ENCODE results near the gene CNMD. TPM values are rescaled to one million over a fixed set of nuclear protein-coding genes. Genes with fewer than 3 reads are reported as not detected.

Gene CNMD
- total and polyA plus RNA-seq, 2 of the 8 experiments (the other 6 are each of a cell fraction or from before 2014, with no cell fraction given): 87.4 to 113 TPM

DNA sequence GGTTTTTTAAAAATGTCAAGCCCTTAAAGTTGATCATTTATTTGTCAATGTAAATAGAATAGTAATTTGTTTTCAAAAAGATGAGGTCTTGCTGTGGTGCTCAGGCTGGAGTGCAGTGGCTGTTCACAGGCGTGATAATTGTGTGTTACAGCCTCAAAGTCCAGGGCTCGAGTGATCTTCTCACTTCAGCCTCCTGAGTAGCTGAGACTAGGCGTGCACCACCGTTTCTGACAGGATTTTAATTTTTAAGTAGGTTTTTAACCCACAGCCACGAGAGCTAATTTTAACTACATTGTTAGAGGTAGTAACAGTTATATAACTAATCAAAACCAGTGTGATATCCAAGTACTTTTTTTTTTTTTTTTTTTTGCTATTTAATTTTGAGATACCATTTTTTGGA is 43.1 kb downstream of the CNMD start:
- H2AK5ac ChIP-seq (ENCODE audit: low read depth, low read length): no peak overlapping the region
- H3K36me3 ChIP-seq (ENCODE audit: control insufficient read depth in 2 of 4, insufficient read depth in 4 of 4, low read length in 3 of 4): peaks cover 0 to 7% (median 0%) of the 10 kb centered on the region in 4 experiments; a peak in 2 of 8 replicates
- no peak overlapping the region for H2BK120ac ChIP-seq (replicated peaks; ENCODE audit: low read depth, low read length)
- no peaks in the 10 kb centered on the region for H3K9me3 ChIP-seq (ENCODE audit: insufficient read depth in 2 of 2, low read depth in 1 of 2, low read length in 1 of 2)
- H4K20me1 ChIP-seq (replicated peaks in 1 of 2; ENCODE audit: control insufficient read depth in 1 of 2, insufficient read depth in 2 of 2, low read length in 2 of 2): no peaks in the 10 kb centered on the region
- H3K4me2 ChIP-seq (ENCODE audit: insufficient read depth in 1 of 2, low read depth in 2 of 2, low read length in 2 of 2): no peak overlapping the region
- H3K4me1 ChIP-seq (replicated peaks in 1 of 4; ENCODE audit: control insufficient read depth in 3 of 4, insufficient read depth in 4 of 4, low read length in 3 of 4): no peaks in the 10 kb centered on the region
- no peak overlapping the region for H3K23ac ChIP-seq (ENCODE audit: insufficient read length)
- no peak overlapping the region for H4K5ac ChIP-seq (ENCODE audit: insufficient read length, low read depth, low read length)
- no peak overlapping the region for H3K27ac ChIP-seq (ENCODE audit: low read depth, low read length)
- DNase-seq (ENCODE audit: low read depth in 1 of 2, low spot score in 2 of 2): no peak
- no peak overlapping the region for H2BK15ac ChIP-seq (ENCODE audit: low read length)
- CTCF ChIA-PET (ENCODE audit: partially characterized antibody): interaction anchor here (0.7 to 1.3 kb wide), 4 partner anchors 13 to 95 kb away, joined by 3 to 4 read pairs (median 4); no protein-coding TSS in a partner anchor
- H3K9ac ChIP-seq (replicated peaks in 1 of 4; ENCODE audit: extremely low read depth in 1 of 4, low read depth in 3 of 4, low read length in 3 of 4): no peak overlapping the region
- no peak overlapping the region for H3K56ac ChIP-seq (replicated peaks; ENCODE audit: insufficient read length, low read depth, low read length)
- H4K8ac ChIP-seq (ENCODE audit: extremely low read depth, insufficient read depth, low read length): no peak overlapping the region
- H2BK5ac ChIP-seq (ENCODE audit: low read depth, low read length): no peak overlapping the region
- H3K79me2 ChIP-seq (ENCODE audit: control insufficient read depth in 1 of 2, insufficient read depth in 2 of 2, low read length in 2 of 2): no peaks in the 10 kb centered on the region
- no peak overlapping the region for H2BK12ac ChIP-seq (ENCODE audit: low read depth, low read length)
- H3K27me3 ChIP-seq (replicated peaks in 1 of 4; ENCODE audit: control insufficient read depth in 3 of 4, extremely low read depth in 1 of 4, insufficient read depth in 3 of 4, low read length in 3 of 4): no peaks in the 10 kb centered on the region
- H3K79me1 ChIP-seq (ENCODE audit: low read depth, low read length): no peaks in the 10 kb centered on the region; the same call in 1 of the 2 replicates
- H3K18ac ChIP-seq (ENCODE audit: extremely low read depth, low read length): no peak overlapping the region
- TF ChIP-seq KDM4A (IDR thresholded peaks at IDR 0.05; ENCODE audit: low read depth, low read length, severe bottlenecking): no peak
- TF ChIP-seq CHD1 (IDR thresholded peaks at IDR 0.05; ENCODE audit: low read depth, low read length): no peak
- no peak for TF ChIP-seq SP4 (IDR thresholded peaks at IDR 0.05; ENCODE audit: low read length)
- no peak for TF ChIP-seq HDAC2 (IDR thresholded peaks at IDR 0.05; ENCODE audit: borderline replicate concordance in 1 of 2, low read depth in 2 of 2, low read length in 2 of 2)
- no peak for TF ChIP-seq BCL11A (IDR thresholded peaks at IDR 0.05; ENCODE audit: low read depth in 2 of 2, low read length in 2 of 2)
- H3K23me2 ChIP-seq (ENCODE audit: low read depth, low read length): 0 out of 2 replicates have a peak, but pooled peaks cover under 1% of the 10 kb centered on the region
- H3K4me3 ChIP-seq (ENCODE audit: extremely low read depth in 1 of 4, insufficient read depth in 2 of 4, low read depth in 3 of 4, low read length in 4 of 4): no peak overlapping the region
- FAIRE-seq: no peak
- no peak overlapping the region for H4K91ac ChIP-seq (replicated peaks; ENCODE audit: insufficient read length, low read length)
- no peak overlapping the region for H3K4ac ChIP-seq (replicated peaks; ENCODE audit: insufficient read length, low read depth, low read length)
- WGBS, 2 experiments (ENCODE audit: extremely low coverage in 1 of 2, insufficient coverage in 1 of 2, insufficient read length in 1 of 2, insufficient replicate concordance in 2 of 2, low coverage in 1 of 2, low lambda C conversion rate in 2 of 2, missing lambda C conversion rate in 1 of 2): 89% methylated on average over 5 of the region's 5 CpGs; no CpG with 5 or more reads in 1 of the 2 experiments
- no peak overlapping the region for H3K14ac ChIP-seq (ENCODE audit: insufficient read length)
- no peak overlapping the region for H2AFZ ChIP-seq (ENCODE audit: low read length)
- POLR2A ChIA-PET (ENCODE audit: partially characterized antibody): interaction anchor here (0.6 to 7.2 kb wide), 3 partner anchors 15 to 154 kb away, joined by 3 to 28 read pairs (median 4); no protein-coding TSS in a partner anchor
- no peak overlapping the region for H2BK20ac ChIP-seq (ENCODE audit: low read length)

Data from H1 (cell line).